A673 (cell line): ENCODE results near the gene ESPL1. TPM values are rescaled to one million over a fixed set of nuclear protein-coding genes. Genes with fewer than 3 reads are reported as not detected.

Experiments
- BruUV-seq: library from RNA; stranded (reverse); fragments of 400-500 nt; replicated peaks from 2 replicates; lab custom pipeline; 2021; lab: Mats Ljungman, UMichigan
- CTCF ChIA-PET: fragments of 300-600 bp; sonication (Branson Sonifier 250); formaldehyde crosslinking; loops from one replicate; lab custom pipeline; 2022; ENCODE audit warnings: antibody characterized with exemption; lab: Charles Lee
- POLR2A ChIA-PET: fragments of 300-600 bp; sonication (Branson Sonifier 250); formaldehyde crosslinking; loops from one replicate; lab custom pipeline; 2022; ENCODE audit warnings: antibody characterized with exemption; ENCODE audit not compliant: low non-redundant PET; lab: Charles Lee
- DNase-seq: peaks from one replicate; pipeline ENCODE4 v3.0.0-alpha.2; 2015; ENCODE audit warnings: low spot score
- H3K27ac ChIP-seq: fragments of 200-600 bp; sonication (generic); 2 replicates; pipeline ENCODE4 v1.5.1; 2016; ENCODE audit warnings: mixed run types, low read depth, mild to moderate bottlenecking, mixed read lengths, antibody characterized with exemption, low read length; ENCODE audit not compliant: poor library complexity, severe bottlenecking
- H3K27me3 ChIP-seq: fragments of 200-600 bp; sonication (generic); replicated peaks from 2 replicates; pipeline ENCODE4 v1.6.1; 2017; ENCODE audit warnings: mixed run types, low read depth, mild to moderate bottlenecking, mixed read lengths, antibody characterized with exemption, low read length; ENCODE audit not compliant: insufficient read depth, poor library complexity
- H3K36me3 ChIP-seq: fragments of 200-600 bp; sonication (generic); 2 replicates; pipeline ENCODE4 v1.6.1; 2016; ENCODE audit warnings: mixed run types, mild to moderate bottlenecking, mixed read lengths, antibody characterized with exemption, low read length; ENCODE audit not compliant: insufficient read depth, poor library complexity, severe bottlenecking
- H3K4me1 ChIP-seq: fragments of 200-600 bp; sonication (generic); 2 replicates; pipeline ENCODE4 v1.6.1; 2017; ENCODE audit warnings: mixed run types, mild to moderate bottlenecking, mixed read lengths, antibody characterized with exemption, low read length; ENCODE audit not compliant: insufficient read depth, poor library complexity, severe bottlenecking
- H3K4me3 ChIP-seq: fragments of 200-600 bp; sonication (generic); 2 replicates; pipeline ENCODE4 v1.5.1; 2016; ENCODE audit warnings: low read depth, mixed run types, mild to moderate bottlenecking, mixed read lengths, low read length; ENCODE audit not compliant: poor library complexity, severe bottlenecking
- H3K9me3 ChIP-seq: fragments of 200-600 bp; sonication (generic); 2 replicates; pipeline ENCODE4 v1.6.1; 2016; ENCODE audit warnings: mixed run types, low read depth, mild to moderate bottlenecking, mixed read lengths, antibody characterized with exemption, low read length; ENCODE audit not compliant: poor library complexity, severe bottlenecking
- CTCF ChIP-seq: fragments of 300-800, 200-600 bp; sonication (generic); conservative IDR thresholded peaks from 2 replicates; pipeline ENCODE4 v1.5.1; 2017; ENCODE audit warnings: low read depth, mild to moderate bottlenecking, antibody characterized with exemption, low read length, moderate library complexity, mixed read lengths
- EZH2 ChIP-seq: fragments of 200-600 bp; sonication (generic); IDR thresholded peaks from 2 replicates; pipeline ENCODE4 v1.6.1; 2017; ENCODE audit warnings: borderline replicate concordance, low read depth, mild to moderate bottlenecking, mixed read lengths, antibody characterized with exemption, low read length; ENCODE audit not compliant: poor library complexity, severe bottlenecking
- intact Hi-C: fragments of 100-400 bp; cut with micrococcal nuclease; formaldehyde crosslinking; loops from one replicate; pipeline ENCODE4 v1.10.0; 2022; ENCODE audit not compliant: unreplicated experiment
- total RNA-seq: library from RNA; stranded (reverse); gene quantifications from 2 replicates; pipeline ENCODE4 v1.2.3, GENCODE V29; 2021

ESPL1 gene
- total RNA-seq, 1 experiment from 2014 or later = 99.1 TPM

GRCh38 chr12:53308276-53308675 is 40.2 kb downstream of the ESPL1 start:
- ChIA-PET POLR2A (no interaction called here), CTCF (no interaction called here)
- peaks cover 47% of the 10 kb centered on the region for H3K36me3 ChIP-seq
- no TSS peak for BruUV-seq
- no peak overlapping the region for H3K4me3 ChIP-seq
- DNase-seq = no peak
- no peak overlapping the region for H3K27ac ChIP-seq
- no peaks in the 10 kb centered on the region for H3K27me3 ChIP-seq
- intact Hi-C loops = no loop called here
- TF ChIP-seq EZH2 = no peak
- no peak for TF ChIP-seq CTCF
- H3K9me3 ChIP-seq = no peaks in the 10 kb centered on the region
- H3K4me1 ChIP-seq = no peaks in the 10 kb centered on the region

GRCh38 chr12:53313996-53314395 is 45.9 kb downstream of the ESPL1 start:
- TF ChIP-seq EZH2 (no peak), CTCF (no peak)
- CTCF ChIA-PET = no interaction called here
- no peaks in the 10 kb centered on the region for H3K27me3 ChIP-seq
- POLR2A ChIA-PET = no interaction called here
- intact Hi-C loops = no loop called here
- peaks cover 45% of the 10 kb centered on the region for H3K36me3 ChIP-seq
- H3K9me3 ChIP-seq = no peaks in the 10 kb centered on the region
- BruUV-seq = no TSS peak
- no peak overlapping the region for H3K27ac ChIP-seq
- H3K4me1 ChIP-seq = no peaks in the 10 kb centered on the region
- DNase-seq = no peak
- H3K4me3 ChIP-seq = no peak overlapping the region

GRCh38 chr12:53320352-53321195 is 52.5 kb downstream of the ESPL1 start:
- H3K27me3 ChIP-seq = no peaks in the 10 kb centered on the region
- no peak for DNase-seq
- H3K9me3 ChIP-seq = no peaks in the 10 kb centered on the region
- ChIA-PET POLR2A (interaction anchor here (0.6 to 1.5 kb wide), 3 partner anchors 86 to 180 kb away, joined by 3 to 8 read pairs (median 5); partner anchors contain the start of gene TARBP2), CTCF (interaction anchor here (0.6 to 2.2 kb wide), 22 partner anchors 11 to 805 kb away, joined by 3 to 24 read pairs (median 6); partner anchors contain the start of genes MYG1, PFDN5, PRR13 and SPRYD3)
- H3K36me3 ChIP-seq = peaks cover 26% of the 10 kb centered on the region
- no peak for TF ChIP-seq CTCF
- TF ChIP-seq EZH2 = no peak
- peaks cover 13% of the 10 kb centered on the region for H3K4me1 ChIP-seq
- H3K27ac ChIP-seq = peak overlapping the region; percentile 91
- intact Hi-C loops = no loop called here
- BruUV-seq = TSS peak; percentile 79
- peak overlapping the region; percentile 71 for H3K4me3 ChIP-seq
